Trophoblast cell (in vitro differentiated cells and primary cell): ENCODE data around the gene NRDE2.

Experiments used
- DNase-seq, 2 donors: peaks; one replicate each; pipeline ENCODE4 v3.0.0-alpha.2; 2016
- H2AFZ ChIP-seq: 2 replicates; pipeline ENCODE4 v1.6.1; 2013; ENCODE audit warnings: low read length, moderate library complexity, mild to moderate bottlenecking; ENCODE audit not compliant: insufficient read depth, poor library complexity
- H2AK5ac ChIP-seq: 2 replicates; pipeline ENCODE4 v1.6.1; 2013; ENCODE audit warnings: mild to moderate bottlenecking, low read length
- H2BK120ac ChIP-seq: 2 replicates; pipeline ENCODE4 v1.6.1; 2013; ENCODE audit warnings: low read length, mild to moderate bottlenecking, moderate library complexity; ENCODE audit not compliant: insufficient read depth, poor library complexity
- H2BK12ac ChIP-seq: 2 replicates; pipeline ENCODE4 v1.6.1; 2013; ENCODE audit warnings: mild to moderate bottlenecking, low read length, moderate library complexity
- H2BK5ac ChIP-seq: 2 replicates; pipeline ENCODE4 v1.6.1; 2013; ENCODE audit warnings: low read length, low read depth, moderate library complexity, mild to moderate bottlenecking; ENCODE audit not compliant: poor library complexity
- H3K14ac ChIP-seq: 2 replicates; pipeline ENCODE4 v1.6.1; 2013; ENCODE audit warnings: mild to moderate bottlenecking, low read length
- H3K18ac ChIP-seq: 2 replicates; pipeline ENCODE4 v1.6.1; 2013; ENCODE audit warnings: mild to moderate bottlenecking, low read length
- H3K23ac ChIP-seq: 2 replicates; pipeline ENCODE4 v1.6.1; 2013; ENCODE audit warnings: low read length
- H3K27ac ChIP-seq: 2 replicates; pipeline ENCODE4 v1.5.1; 2013; ENCODE audit warnings: low read depth, mild to moderate bottlenecking, inconsistent platforms, low read length, moderate library complexity
- H3K27me3 ChIP-seq: 2 replicates; pipeline ENCODE4 v1.6.1; 2013; ENCODE audit warnings: inconsistent platforms, mild to moderate bottlenecking, low read length, moderate library complexity; ENCODE audit not compliant: insufficient read depth
- H3K36me3 ChIP-seq, 2 experiments: 1 replicate in 1 of 2; 2 replicates in 1 of 2; pipeline ENCODE4 v1.6.1; 2013; ENCODE audit warnings: low read length in 2 of 2, mild to moderate bottlenecking in 2 of 2, moderate library complexity in 1 of 2; ENCODE audit not compliant: insufficient read depth in 2 of 2, control insufficient read depth in 1 of 2
- H3K4ac ChIP-seq: 2 replicates; pipeline ENCODE4 v1.6.1; 2013; ENCODE audit warnings: low read depth, mild to moderate bottlenecking, low read length, moderate library complexity
- H3K4me1 ChIP-seq, 2 experiments: 1 replicate in 1 of 2; 2 replicates in 1 of 2; pipeline ENCODE4 v1.6.1; 2013; ENCODE audit warnings: low read length in 2 of 2, mild to moderate bottlenecking in 2 of 2, moderate library complexity in 1 of 2; ENCODE audit not compliant: insufficient read depth in 2 of 2, control insufficient read depth in 1 of 2
- H3K4me2 ChIP-seq: 2 replicates; pipeline ENCODE4 v1.6.1; 2013; ENCODE audit warnings: inconsistent platforms, mild to moderate bottlenecking, low read length, moderate library complexity
- H3K4me3 ChIP-seq: 2 replicates; pipeline ENCODE4 v1.5.1; 2013; ENCODE audit warnings: mild to moderate bottlenecking, low read depth, low read length, inconsistent platforms
- H3K79me1 ChIP-seq: one replicate; pipeline ENCODE4 v1.6.1; 2013; ENCODE audit warnings: low read length
- H3K79me2 ChIP-seq: 2 replicates; pipeline ENCODE4 v1.6.1; 2013; ENCODE audit warnings: low read length, mild to moderate bottlenecking; ENCODE audit not compliant: control insufficient read depth, insufficient read depth, poor library complexity
- H3K9ac ChIP-seq: 2 replicates; pipeline ENCODE4 v1.6.1; 2013; ENCODE audit warnings: mild to moderate bottlenecking, low read length
- H3K9me3 ChIP-seq: 2 replicates; pipeline ENCODE4 v1.6.1; 2013; ENCODE audit warnings: low read depth, mild to moderate bottlenecking, control low read depth, inconsistent platforms, low read length; ENCODE audit not compliant: insufficient read depth
- H4K12ac ChIP-seq: 2 replicates; pipeline ENCODE4 v1.6.1; 2013; ENCODE audit warnings: low read depth, mild to moderate bottlenecking, low read length, moderate library complexity
- H4K8ac ChIP-seq: 2 replicates; pipeline ENCODE4 v1.6.1; 2013; ENCODE audit warnings: low read depth, mild to moderate bottlenecking, low read length, moderate library complexity
- H4K91ac ChIP-seq: one replicate; pipeline ENCODE4 v1.6.1; 2013; ENCODE audit warnings: low read depth, mild to moderate bottlenecking, low read length, moderate library complexity
- WGBS: extraction: QIAGEN DNeasy Blood & Tissue Kit; methylation state at CpG from one replicate; pipeline ENCODE4 v1.1.7; 2013; ENCODE audit warnings: missing lambda C conversion rate; ENCODE audit not compliant: insufficient read length, insufficient coverage; ENCODE audit errors: extremely low coverage; 5-methylcytosine and 5-hydroxymethylcytosine counted together

Gene NRDE2

DNA sequence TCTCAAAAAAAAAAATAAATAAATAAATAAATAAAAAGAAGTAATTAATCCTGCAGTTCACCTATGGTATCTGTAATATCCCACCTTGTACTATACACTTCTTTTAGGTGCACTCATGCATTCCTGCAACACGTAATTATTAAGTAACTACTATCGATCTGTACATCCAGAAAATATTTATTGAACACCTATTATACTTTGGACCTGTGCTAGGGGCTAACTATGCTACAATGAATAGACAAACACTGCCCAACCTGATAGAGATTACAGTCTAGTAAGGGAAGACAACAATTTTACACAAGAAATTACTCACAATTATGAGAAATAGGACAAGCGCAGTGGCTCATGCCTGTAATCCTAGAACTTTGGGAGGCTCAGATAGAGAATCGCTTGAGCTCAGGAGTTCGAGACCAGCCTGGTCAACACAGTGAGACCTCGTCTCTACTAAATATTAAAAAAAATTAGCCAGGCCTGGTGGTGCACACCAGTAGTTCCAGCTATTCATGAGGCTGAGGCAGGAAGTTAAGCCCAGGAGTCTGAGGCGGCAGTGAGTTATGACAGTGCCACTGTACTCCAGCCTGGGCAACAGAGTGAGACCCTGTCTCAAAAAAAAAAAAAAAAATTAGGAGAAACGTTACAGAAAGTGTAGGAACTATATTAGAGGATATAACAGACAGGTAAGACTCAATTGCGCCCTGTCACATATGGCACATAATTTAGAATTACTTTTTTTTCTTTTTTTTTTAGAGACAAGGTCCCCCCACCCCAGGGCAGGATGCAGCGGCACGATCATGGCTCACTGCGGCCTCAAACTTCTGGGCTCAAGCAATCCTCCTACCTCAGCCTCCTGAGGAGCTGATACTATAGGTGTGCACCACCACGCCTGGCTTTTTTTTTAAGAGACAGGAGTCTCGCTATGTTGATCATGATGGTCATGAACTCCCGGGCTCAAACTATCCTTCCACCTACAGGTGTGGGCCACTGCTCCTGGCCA, 1.2 kb downstream of the NRDE2 start:
- Histone ChIP-seq H3K14ac (no peak overlapping the region), H3K9ac (no peak overlapping the region), H2AK5ac (peak overlapping the region; percentile 75), H4K12ac (peak overlapping the region; percentile 81), H2BK120ac (no peak overlapping the region), H4K8ac (peak overlapping the region; percentile 90), H3K4me3 (no peak overlapping the region), H3K9me3 (no peaks in the 10 kb centered on the region), H3K79me2 (peaks cover 2% of the 10 kb centered on the region), H3K4me1 (peaks cover 3 to 4% of the 10 kb centered on the region in 2 experiments), H3K23ac (no peak overlapping the region), H3K36me3 (no peaks in the 10 kb centered on the region), H3K79me1 (peaks cover 4% of the 10 kb centered on the region), H2BK12ac (no peak overlapping the region), H3K4ac (peak overlapping the region; percentile 90), H2BK5ac (no peak overlapping the region), H3K4me2 (peak overlapping the region; percentile 78), H3K27ac (no peak overlapping the region), H3K27me3 (no peaks in the 10 kb centered on the region), H4K91ac (peak overlapping the region; percentile 22), H2AFZ (peak overlapping the region; percentile 45), H3K18ac (peak overlapping the region; percentile 81)
- no CpG with 5 or more reads among the region's 15 CpGs for WGBS
- no peak for DNase-seq

DNA sequence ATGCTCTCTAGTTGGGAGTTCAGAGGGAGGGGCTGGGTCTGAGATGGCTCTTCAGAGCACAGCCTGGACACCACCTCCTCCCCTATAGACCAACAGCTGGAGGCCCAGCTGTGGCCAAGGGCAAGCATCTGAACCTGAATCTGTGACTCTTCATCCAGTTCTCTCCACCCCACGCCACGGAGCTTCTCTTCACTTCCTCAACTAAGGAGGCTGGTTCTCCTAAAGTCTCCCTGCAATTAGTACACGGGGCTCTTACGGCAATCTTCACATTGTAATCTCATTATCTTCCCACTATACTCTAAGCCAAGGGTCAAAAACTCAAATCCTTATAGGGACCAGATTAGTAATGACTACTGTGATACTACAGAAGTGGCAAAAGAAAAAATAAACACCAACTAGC, 9.8 kb downstream of the NRDE2 start:
- H3K79me2 ChIP-seq, result no peaks in the 10 kb centered on the region
- no peaks in the 10 kb centered on the region for H3K27me3 ChIP-seq
- H3K9ac ChIP-seq, result no peak overlapping the region
- WGBS, result no CpG with 5 or more reads among the region's 4 CpGs
- no peak overlapping the region for H3K27ac ChIP-seq
- H2BK120ac ChIP-seq, result no peak overlapping the region
- H2BK12ac ChIP-seq, result no peak overlapping the region
- H3K4me3 ChIP-seq, result no peak overlapping the region
- H3K14ac ChIP-seq, result no peak overlapping the region
- no peaks in the 10 kb centered on the region for H3K79me1 ChIP-seq
- DNase-seq, result no peak
- H4K12ac ChIP-seq, result no peak overlapping the region
- no peak overlapping the region for H2AK5ac ChIP-seq
- no peak overlapping the region for H2BK5ac ChIP-seq
- H3K18ac ChIP-seq, result no peak overlapping the region
- H3K36me3 ChIP-seq, result no peaks in the 10 kb centered on the region
- no peak overlapping the region for H2AFZ ChIP-seq
- no peak overlapping the region for H4K91ac ChIP-seq
- no peak overlapping the region for H4K8ac ChIP-seq
- H3K9me3 ChIP-seq, result no peaks in the 10 kb centered on the region
- H3K4me1 ChIP-seq, result no peaks in the 10 kb centered on the region
- no peak overlapping the region for H3K4me2 ChIP-seq
- no peak overlapping the region for H3K4ac ChIP-seq
- no peak overlapping the region for H3K23ac ChIP-seq

DNA sequence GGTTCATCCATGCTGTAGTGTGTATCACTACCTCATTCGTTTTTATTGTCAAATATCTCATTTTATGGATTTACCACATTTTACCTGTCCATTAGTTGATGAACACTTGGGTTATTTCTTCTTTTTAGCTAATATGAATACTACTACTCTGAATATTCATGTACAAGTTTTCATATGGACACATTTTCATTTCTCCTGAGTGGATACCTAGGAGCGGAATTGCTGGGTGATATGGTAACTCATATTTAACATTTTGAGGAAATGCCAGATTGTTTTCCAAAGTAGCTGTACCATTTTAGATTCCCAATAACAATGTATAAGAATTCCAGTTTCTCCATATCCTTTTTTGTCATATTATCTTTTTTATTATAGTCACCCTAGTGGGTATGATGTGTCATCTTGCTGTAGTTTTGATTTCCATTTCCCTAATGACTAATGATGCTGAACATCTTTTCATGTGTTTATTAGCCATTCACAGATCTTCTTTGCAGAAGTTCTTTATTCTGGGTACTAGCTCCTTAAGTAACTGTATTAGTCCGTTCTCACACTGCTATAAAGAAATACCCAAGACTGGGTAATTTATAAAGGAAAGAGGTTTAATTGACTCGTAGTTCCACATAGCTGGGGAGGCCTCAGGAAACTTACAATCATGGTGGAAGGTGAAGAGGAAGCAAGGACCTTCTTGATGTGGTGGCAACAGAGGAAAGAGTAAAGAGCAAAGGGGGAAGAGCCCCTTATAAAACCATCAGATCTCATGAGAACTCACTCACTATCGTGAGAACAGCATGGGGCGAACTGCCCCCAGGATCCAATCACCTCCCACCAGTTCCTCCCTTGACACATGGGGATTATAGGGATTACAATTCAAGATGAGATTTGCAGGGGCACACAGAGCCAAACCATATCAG, 11.9 kb downstream of the NRDE2 start:
- Histone ChIP-seq H3K4me1 (no peaks in the 10 kb centered on the region), H3K27me3 (no peaks in the 10 kb centered on the region), H3K79me2 (no peaks in the 10 kb centered on the region), H3K14ac (no peak overlapping the region), H2BK12ac (no peak overlapping the region), H3K18ac (no peak overlapping the region), H2AK5ac (no peak overlapping the region), H3K4me2 (no peak overlapping the region), H3K9me3 (no peaks in the 10 kb centered on the region), H3K4ac (no peak overlapping the region), H4K12ac (no peak overlapping the region), H4K91ac (no peak overlapping the region), H3K23ac (no peak overlapping the region), H3K27ac (no peak overlapping the region), H3K9ac (no peak overlapping the region), H3K4me3 (no peak overlapping the region), H2BK120ac (no peak overlapping the region), H2BK5ac (no peak overlapping the region), H3K79me1 (no peaks in the 10 kb centered on the region), H2AFZ (no peak overlapping the region), H3K36me3 (peaks cover 0 to 2% of the 10 kb centered on the region in 2 experiments), H4K8ac (no peak overlapping the region)
- DNase-seq, result no peak
- no CpG with 5 or more reads among the region's 6 CpGs for WGBS

DNA sequence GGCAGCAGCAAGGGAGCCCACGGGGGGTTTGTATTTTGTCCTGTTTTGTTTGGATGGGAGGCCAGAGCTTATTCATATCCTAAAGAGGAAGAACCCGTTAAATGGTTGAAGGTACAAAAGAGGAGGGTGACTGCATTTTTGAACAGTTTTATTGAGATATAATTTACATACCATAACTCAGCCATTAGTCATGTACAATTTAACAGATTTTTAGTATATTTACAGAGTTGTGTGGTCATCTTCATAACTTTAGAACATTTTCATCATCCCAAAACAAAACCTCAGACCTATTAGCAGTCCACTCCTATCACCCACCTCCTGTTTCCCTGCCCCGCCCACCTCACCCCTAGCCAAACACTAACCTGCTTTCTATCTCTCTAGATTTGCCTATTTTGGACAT, 12.6 kb downstream of the NRDE2 start:
- no peak overlapping the region for H4K8ac ChIP-seq
- H3K9ac ChIP-seq, result no peak overlapping the region
- H3K79me1 ChIP-seq, result no peaks in the 10 kb centered on the region
- DNase-seq, result peak in 1 of 2 donors; percentile 19
- H3K23ac ChIP-seq, result no peak overlapping the region
- no peak overlapping the region for H2BK5ac ChIP-seq
- no peaks in the 10 kb centered on the region for H3K9me3 ChIP-seq
- H3K18ac ChIP-seq, result no peak overlapping the region
- H3K4me3 ChIP-seq, result no peak overlapping the region
- H3K14ac ChIP-seq, result no peak overlapping the region
- no peak overlapping the region for H2BK120ac ChIP-seq
- no CpG with 5 or more reads among the region's 3 CpGs for whole genome bisulfite sequencing
- no peak overlapping the region for H2AFZ ChIP-seq
- H3K4me1 ChIP-seq, result no peaks in the 10 kb centered on the region
- no peak overlapping the region for H4K91ac ChIP-seq
- no peak overlapping the region for H3K4me2 ChIP-seq
- H2AK5ac ChIP-seq, result no peak overlapping the region
- no peak overlapping the region for H2BK12ac ChIP-seq
- H3K27ac ChIP-seq, result no peak overlapping the region
- H3K36me3 ChIP-seq, result peaks cover 0 to 2% of the 10 kb centered on the region in 2 experiments
- no peaks in the 10 kb centered on the region for H3K27me3 ChIP-seq
- no peaks in the 10 kb centered on the region for H3K79me2 ChIP-seq
- no peak overlapping the region for H3K4ac ChIP-seq
- H4K12ac ChIP-seq, result no peak overlapping the region
